ENCODE data around the gene PSMB9. TPM values are rescaled to one million over a fixed set of nuclear protein-coding genes. Genes with fewer than 3 reads are reported as not detected.
"Not testable (repeated sequence)": the region's sequence is repeated elsewhere in the genome, so short reads cannot be mapped to it uniquely, and the experiment has no call there.

PSMB9 gene
- polyA plus RNA-seq, 1 donor, result 4.2 TPM

- no peak for DNase-seq
These were observed 3.3 kb downstream of the PSMB9 start for GRCh38 chr6:32857156-32857891.

DNA sequence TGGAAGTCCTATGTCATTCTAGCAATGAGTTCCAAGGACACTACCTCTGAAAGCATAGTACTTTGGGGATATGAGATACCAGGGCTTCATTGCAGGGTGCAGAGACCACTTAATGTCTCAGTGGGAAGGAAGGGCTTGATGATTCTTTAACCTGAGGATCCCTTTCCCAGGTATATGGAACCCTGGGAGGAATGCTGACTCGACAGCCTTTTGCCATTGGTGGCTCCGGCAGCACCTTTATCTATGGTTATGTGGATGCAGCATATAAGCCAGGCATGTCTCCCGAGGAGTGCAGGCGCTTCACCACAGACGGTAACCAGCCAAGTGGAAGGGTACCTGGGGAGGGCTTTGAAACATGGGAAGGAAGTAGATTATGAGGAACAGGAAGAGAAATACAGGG is 4.2 kb downstream of the PSMB9 start:
- no peak for DNase-seq

DNA sequence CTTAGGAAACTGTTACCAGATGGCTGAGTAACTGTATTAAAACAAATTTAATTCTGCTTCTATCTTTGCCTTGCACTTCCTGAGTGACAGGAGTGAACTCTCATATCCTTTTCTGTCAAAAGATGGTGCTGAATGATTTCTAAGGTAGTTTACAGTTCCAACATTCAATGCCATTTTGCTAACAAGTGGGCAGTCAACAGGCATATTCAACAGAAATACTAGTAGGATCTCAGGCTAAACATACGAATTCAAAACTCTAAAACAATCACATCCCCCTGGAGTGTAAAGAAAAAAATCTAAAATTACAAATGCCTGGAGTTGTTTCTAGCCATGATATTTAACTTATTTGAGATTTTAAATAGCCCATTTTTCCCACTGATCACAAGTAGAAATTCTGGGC is 6.7 kb downstream of the PSMB9 start:
- no peak for DNase-seq

- DNase-seq, result no peak
These were observed 8.7 kb downstream of the PSMB9 start for GRCh38 chr6:32862725-32863124.

- no peak for DNase-seq
These were observed 11.9 kb downstream of the PSMB9 start for GRCh38 chr6:32865724-32866443.

DNA sequence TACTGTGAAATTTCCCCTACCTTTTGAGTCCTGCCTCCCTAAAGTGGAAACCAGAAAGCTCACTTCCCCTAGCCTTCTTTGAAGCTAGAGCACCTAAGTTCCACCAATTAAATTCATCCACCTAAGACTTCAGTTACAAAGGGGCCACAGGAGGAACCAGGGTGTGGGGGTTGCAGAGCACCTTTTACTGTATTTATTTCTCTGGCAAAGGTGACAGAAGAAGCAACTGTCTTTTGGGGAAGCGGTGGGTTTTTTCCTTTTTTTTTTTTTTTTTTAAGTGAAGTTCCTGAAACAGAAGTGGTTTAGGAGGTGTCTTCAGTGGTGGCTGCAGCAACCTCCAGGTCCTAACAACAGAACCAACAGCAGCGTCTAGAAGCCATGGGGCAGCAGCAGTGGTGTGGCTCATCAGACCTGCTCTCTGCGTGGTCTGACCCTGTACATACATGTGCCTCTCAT is 13.1 kb downstream of the PSMB9 start:
- DNase-seq, result no peak

DNA sequence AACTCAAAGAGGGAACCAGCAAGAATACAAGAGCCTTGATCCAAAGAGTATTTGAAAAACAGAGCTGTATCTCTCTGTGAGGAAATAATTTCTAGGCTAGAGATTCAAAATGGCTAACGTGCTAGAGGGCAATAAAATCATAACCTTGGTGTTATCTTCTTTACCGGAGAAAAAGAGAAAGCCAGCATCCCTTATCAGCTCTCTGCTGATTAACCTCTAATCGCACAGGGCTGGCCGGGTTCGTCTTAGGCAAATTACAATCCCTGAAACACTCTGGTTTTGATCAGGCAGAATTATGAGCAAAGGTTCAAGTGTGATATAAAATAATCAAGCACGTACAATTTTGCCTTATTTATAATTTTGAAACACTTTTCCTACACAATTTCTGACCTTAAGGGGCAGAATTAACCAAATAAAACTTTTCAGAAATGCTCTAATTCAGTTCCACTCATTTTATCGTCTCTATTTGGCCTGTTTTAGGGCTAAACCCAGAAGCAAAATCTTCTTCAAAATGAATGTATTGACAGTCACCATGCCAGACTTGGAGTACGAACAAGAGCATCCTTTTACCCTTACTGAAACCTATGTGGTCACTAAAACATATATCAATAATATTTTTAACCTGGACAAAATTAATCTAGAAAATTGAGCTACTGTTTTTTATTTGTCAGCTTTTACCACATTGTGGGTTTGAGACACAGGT is 13.7 kb downstream of the PSMB9 start:
- no peak for DNase-seq

DNA sequence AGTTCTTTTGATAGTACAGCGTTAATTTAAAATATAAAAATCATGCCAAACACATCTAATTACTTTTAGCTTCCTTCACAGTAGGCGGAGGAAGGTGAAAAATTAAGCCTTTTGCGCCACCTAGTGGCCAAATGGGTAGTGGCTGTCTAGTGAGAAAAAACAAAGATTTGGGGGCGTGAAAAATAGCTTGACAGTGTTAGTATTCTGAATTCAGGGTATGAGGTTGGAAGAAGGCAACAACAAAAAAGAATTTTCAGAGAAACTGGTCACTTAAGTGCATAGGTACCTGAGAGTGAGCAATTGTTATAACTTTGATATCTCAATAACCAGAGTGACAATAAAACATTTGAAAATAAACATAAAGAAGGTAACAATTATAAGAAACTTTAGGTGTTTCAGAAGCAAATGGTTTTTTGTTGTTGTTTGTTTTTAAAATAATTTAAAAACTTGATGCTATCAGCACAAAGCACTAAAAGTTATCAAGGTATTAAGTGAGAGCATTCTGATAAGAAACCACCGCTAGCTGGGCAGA is 14.3 kb downstream of the PSMB9 start:
- DNase-seq, result peak; percentile 83

- not testable (repeated sequence) for DNase-seq
These were observed 20.0 kb downstream of the PSMB9 start for GRCh38 chr6:32873947-32874346.

DNA sequence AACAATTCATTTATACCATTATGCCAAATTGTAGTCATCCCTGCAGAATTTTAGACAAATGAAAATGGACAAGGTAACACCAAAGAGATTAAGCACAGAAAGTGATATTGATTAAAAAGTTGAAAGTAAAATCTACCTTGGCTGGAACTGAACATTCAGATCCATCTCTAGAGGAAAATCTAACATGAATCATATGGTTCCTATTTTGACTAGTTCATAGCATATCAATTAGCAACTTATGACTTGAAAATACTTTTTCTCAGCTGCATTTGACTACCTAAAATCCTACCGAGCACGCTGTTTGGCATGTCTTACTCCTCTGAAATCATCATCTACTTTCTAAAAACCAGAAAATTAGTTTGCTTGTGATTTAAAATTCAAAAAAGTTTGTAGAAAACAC is 22.6 kb downstream of the PSMB9 start:
- no peak for DNase-seq

DNA sequence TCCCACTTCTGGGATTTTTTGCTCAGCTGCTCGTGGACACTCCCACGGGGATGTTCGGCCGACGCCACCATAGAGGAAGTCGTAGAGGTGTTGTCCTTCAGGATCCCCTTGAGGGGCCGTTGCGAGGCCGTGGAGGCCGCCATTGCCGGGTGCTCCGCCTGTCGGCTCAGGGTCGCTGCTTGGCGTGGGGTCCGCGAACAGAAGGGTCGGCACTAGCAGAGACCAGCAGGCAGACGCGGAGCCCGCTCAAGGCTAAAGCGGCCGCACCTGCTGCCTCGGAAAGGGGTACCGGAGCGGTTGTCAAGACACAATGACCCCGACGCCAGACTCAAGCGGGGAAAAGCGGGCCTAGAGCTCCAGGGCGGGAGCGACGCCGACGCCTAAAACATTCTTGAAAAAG is 25.7 kb downstream of the PSMB9 start:
- DNase-seq, result no peak

DNA sequence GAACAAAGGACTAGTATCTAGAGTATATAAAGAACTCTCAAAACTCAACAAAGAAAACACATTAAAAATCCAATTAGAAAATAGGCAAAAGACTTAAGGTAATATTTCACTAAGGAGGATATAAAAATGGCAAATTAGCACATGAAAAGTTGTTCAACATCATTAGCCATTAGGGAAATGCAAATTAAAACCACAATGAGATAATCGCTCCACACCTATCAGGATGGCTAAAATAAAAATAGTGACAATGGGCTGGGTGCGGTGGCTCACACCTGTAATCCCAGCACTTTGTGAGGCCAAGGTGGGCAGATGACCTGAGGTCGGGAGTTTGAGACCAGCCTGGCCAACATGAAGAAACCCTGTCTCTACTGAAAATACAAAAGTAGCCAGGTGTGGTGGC is 27.0 kb downstream of the PSMB9 start:
- DNase-seq, result not testable (repeated sequence)

- no peak for DNase-seq
These were observed 28.9 kb downstream of the PSMB9 start for GRCh38 chr6:32882879-32883250.

DNA sequence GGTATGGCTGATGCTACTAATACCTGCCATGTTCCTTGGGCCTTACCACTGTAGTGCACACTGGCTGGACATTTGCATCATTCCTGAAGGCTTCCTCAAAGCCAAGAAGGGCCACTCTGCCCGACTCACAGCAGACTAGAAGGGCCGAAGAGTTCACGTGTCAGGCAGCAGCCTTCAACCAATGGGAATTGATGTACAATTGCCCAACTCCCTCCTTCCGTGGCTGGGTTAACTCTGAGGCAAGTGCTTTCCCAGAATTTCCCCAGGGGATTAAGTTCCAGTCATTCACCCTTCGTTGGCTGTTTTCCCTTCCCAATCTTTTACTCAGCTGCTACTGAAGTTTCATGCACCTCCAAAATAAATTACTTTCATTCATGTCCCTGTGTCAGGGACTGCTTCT is 29.8 kb downstream of the PSMB9 start:
- no peak for DNase-seq

DNA sequence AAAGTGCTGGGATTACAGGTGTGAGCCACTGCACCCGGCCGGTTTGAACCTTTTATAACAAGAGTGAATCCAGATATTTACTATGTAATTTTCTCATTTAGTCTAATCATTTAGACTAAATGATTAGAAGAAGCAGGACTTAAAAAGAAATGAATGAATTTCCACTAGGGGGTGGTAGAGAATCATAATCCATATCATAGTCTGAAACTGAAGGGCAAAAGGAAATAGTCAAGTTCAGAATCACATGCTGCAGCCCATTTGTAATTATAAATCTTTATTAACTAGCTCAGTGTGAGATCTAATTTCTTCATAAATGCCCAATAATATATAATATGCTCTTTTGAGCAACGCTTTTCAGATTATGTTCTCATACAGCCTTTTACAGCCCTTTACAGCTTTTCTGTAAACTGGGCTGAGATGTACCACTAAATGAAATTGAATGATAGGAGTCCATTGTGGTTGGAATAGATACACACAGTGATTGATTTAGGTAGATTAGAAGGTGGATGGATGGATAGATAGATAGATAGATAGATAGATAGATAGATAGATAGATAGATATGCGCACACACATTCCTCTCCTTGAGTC is 31.8 kb downstream of the PSMB9 start:
- peak; percentile 83 for DNase-seq

DNA sequence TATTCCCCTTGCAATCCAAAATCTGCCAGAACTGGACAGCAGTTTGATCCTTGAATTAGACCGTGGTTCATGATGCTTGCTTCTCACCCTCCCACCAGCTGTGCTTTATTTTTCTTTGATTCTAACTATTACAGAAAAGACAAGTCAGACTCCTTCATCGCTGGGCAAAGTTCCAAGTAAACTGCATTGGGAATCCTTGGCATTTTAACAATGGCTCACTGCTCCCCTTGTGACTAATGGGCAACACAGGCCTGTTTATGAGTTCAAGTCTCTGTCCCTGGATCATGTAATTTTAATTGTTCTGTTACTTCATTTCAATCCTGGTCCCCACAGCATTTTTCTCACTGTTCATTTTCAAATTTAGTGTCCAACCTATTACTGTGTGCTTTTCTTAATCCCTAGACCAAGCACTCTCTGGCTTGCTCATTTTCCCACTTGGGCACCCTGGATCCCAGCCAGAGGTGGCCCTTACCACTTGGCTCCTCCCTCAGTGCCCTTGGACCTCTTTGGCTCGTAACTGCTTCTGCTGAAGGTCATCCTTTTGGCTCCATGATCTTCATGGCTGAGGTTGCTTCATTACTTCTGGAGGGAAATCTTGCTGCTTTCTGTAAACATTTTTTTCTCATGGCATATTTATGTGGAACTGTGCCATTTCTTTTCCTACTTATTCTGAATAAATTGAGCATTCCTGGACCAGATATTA is 32.8 kb downstream of the PSMB9 start:
- no peak for DNase-seq

GRCh38 chr6:32887616-32888015 is 33.6 kb downstream of the PSMB9 start:
- DNase-seq, result no peak

GRCh38 chr6:32888576-32888975 is 34.6 kb downstream of the PSMB9 start:
- DNase-seq, result no peak

GRCh38 chr6:32889533-32889932 is 35.5 kb downstream of the PSMB9 start:
- DNase-seq, result no peak

DNA sequence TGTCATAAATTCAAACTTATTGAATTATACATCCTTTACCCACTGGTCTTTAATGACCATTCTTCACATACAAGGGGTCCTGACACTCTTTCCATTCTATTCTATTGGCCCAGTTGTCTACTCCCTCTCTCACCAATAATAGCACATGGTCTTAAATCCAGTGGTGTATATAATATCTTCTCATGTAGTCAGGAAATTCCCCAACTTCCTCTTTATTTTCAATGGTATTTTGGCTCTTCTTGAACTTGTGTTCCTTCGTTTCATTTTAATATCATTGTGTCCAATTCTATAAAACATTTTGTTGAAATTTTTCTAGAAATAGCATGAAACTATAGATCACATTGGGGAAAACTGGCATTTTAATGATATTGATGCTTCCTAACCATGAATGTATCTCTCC is 36.8 kb downstream of the PSMB9 start:
- no peak for DNase-seq

GRCh38 chr6:32894085-32895005 is 40.4 kb downstream of the PSMB9 start:
- DNase-seq, result peak; percentile 94
